Coronary artery (tissue), 2 donors: ENCODE data around the gene PLIN5.

Experiments
- DNase-seq: peaks from one replicate; pipeline ENCODE4 v3.0.0-alpha.2; 2017; ENCODE audit warnings: low spot score
- H3K27ac ChIP-seq, 2 donors: fragments of 200-600 bp; sonication (generic); one replicate each; pipeline ENCODE4 v1.5.1; 2016 to 2019
- H3K4me3 ChIP-seq: fragments of 200-600 bp; sonication (generic); 2 replicates; pipeline ENCODE4 v1.5.1; 2016; ENCODE audit warnings: mild to moderate bottlenecking, moderate library complexity
- TF ChIP-seq, protein P1 (sequence below): fragments of 200-600 bp; sonication (generic); IDR thresholded peaks from one replicate; pipeline ENCODE4 v1.5.1; 2019; ENCODE audit warnings: antibody characterized with exemption

Gene PLIN5

DNA sequence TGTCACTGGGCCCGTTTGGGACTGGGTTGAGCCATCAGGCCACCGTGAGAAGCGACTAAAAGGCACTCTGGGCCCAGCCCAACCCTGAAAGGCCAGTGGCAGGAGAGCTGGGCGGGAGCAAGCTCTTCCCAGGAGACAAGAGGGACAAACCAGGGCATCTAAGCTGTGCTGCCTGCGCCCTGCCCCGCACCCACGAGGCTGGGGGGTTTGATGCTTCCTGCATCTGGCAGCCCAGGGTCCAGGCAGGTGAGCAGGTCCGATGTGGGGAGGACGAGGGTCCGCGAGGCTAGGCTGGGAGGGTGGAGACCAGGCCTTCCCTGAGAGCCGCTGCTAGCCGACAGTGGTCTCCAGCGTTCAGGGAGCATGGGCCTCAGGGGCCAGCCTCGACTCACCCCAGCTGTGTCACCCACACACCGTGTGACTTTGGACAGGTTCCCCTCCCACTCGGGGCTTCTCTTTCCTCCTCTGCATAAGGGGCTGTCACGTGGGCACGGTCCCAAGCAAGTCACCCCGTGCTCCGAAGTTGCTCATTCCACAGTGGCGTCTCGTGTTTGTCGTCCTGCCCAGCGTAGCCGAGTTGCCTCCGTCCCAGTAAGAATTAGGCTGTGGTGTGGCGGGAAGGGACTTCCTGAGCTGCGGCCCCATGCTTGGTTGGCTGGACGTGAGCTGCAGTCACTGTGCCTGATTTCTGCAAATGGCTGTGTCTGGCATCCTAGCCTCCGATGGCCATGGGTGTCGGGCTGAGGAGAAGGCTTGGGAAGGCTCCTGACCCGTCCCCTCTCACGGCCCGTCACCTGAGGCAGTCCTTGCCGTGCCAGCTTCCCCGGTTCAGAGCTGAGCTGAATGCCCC, 32.5 kb downstream of the PLIN5 start:
- TF ChIP-seq, protein P1, sequence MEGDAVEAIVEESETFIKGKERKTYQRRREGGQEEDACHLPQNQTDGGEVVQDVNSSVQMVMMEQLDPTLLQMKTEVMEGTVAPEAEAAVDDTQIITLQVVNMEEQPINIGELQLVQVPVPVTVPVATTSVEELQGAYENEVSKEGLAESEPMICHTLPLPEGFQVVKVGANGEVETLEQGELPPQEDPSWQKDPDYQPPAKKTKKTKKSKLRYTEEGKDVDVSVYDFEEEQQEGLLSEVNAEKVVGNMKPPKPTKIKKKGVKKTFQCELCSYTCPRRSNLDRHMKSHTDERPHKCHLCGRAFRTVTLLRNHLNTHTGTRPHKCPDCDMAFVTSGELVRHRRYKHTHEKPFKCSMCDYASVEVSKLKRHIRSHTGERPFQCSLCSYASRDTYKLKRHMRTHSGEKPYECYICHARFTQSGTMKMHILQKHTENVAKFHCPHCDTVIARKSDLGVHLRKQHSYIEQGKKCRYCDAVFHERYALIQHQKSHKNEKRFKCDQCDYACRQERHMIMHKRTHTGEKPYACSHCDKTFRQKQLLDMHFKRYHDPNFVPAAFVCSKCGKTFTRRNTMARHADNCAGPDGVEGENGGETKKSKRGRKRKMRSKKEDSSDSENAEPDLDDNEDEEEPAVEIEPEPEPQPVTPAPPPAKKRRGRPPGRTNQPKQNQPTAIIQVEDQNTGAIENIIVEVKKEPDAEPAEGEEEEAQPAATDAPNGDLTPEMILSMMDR, result no peak
- Histone ChIP-seq H3K4me3 (no peak overlapping the region), H3K27ac (no peak overlapping the region)
- no peak for DNase-seq

DNA sequence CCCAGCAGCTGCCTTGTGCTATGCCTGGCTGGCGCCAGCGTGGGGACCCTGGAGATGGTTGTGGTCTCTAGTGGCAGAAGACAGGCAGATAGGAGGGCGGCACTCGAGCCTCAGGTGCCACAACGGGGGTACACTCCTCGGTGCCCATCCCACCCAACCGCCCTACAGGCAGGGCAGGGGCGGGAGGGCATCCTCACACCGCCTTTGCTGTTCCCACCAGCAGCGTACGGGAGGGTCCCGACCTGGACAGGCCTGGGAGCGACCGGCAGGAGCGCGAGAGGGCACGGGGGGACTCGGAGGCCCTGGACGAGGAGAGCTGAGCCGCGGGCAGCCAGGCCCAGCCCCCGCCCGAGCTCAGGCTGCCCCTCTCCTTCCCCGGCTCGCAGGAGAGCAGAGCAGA, 33.3 kb downstream of the PLIN5 start:
- DNase-seq, result no peak
- TF ChIP-seq, protein P1, result no peak
- H3K4me3 ChIP-seq, result no peak overlapping the region
- H3K27ac ChIP-seq, result no peak overlapping the region

DNA sequence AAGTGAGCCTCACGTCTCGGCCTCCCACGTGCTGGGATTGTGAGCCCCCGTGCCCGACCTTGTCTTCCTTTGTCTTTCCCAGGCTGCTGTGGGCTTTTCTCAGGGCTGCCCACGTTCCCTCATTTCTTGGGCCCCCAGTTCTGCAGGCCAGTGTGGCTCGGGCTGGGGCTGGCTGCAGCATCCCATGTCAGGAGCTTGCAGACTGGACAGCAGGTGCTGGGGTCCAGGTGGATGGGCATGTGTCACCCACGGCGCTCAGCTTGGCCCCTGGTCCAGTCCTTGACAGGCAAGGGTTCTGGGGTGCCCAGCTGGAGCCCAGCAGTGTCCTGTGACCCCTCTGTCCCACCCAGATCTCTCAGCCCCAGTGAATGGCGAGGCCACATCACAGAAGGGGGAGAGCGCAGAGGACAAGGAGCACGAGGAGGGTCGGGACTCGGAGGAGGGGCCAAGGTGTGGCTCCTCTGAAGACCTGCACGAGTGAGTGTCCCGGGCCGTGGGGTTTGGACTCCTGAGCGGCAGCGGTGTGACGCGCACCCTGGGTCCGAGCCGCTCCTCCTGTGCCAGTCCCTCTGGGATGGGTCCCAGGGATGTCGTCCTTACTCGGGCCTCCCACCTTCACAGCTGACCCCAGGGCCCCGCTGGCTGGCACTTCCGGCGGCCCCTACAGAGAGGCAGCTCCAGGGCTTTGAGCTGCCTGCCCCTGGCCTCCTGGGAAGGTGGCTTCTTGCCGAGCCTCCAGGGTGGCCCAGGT, 34.0 kb downstream of the PLIN5 start:
- DNase-seq, result no peak
- TF ChIP-seq, protein P1, result no peak
- no peak overlapping the region for H3K4me3 ChIP-seq
- no peak overlapping the region for H3K27ac ChIP-seq

DNA sequence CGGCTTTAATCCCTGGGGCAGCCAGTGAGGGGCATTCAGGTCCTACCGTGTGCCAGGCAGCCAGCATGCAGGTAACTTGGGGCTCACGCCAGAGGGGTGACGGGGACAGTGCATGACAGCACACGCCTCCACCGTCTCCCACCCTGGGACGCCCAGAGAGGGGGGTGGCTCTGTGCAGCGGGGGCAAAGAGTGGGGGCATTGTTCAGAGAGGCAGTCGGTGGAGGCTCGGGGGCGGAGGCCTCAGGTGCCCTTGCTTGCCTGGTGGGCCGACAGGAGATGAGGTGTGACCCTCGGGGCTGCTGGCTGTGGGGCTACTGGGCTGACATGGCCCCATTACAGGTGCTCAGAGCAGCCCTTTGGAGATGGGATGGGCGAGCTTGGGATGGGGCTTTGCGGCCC, 35.2 kb downstream of the PLIN5 start:
- no peak overlapping the region for H3K4me3 ChIP-seq
- H3K27ac ChIP-seq, result no peak overlapping the region
- TF ChIP-seq, protein P1, result no peak
- DNase-seq, result no peak

DNA sequence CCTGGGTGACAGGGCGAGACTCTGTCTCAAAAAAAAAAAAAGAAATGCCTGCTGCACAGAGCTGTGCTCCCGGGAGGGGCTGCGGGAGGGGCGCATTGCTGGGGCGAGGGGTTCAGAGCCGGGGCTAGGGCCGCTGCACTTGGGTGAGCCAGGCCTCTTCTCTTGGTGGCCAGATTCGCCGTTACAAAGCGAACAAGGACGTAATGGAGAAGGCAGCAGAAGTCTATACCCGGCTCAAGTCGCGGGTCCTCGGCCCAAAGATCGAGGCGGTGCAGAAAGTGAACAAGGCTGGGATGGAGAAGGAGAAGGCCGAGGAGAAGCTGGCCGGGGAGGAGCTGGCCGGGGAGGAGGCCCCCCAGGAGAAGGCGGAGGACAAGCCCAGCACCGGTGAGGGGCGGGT, 35.7 kb downstream of the PLIN5 start:
- TF ChIP-seq, protein P1, result no peak
- no peak for DNase-seq
- Histone ChIP-seq H3K27ac (no peak overlapping the region), H3K4me3 (no peak overlapping the region)

DNA sequence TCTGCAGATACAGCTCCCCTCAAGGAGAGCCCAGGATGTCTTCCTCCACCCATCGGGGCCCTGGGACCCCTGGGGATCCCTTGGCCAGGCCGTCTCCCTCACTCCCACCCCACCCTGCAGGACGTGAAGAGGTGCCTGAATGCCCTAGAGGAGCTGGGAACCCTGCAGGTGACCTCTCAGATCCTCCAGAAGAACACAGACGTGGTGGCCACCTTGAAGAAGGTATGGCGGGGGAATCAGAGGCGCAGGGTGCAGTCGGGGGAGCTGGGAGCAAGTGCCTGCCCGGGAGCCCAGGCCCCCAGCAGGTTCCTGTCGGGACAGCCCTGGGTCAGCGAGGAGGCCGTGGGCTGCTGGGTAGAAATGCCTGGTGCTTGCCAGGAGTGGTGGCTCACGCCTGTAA, 36.3 kb downstream of the PLIN5 start:
- H3K4me3 ChIP-seq, result no peak overlapping the region
- DNase-seq, result no peak
- H3K27ac ChIP-seq, result no peak overlapping the region
- TF ChIP-seq, protein P1, result no peak
